ENCODE measurements around the gene SMIM33.

GRCh38 chr5:139431706-139432105 is 39.1 kb upstream of the SMIM33 start:
- TF ChIP-seq DMBX1 (CRISPR knock-in tag; IDR thresholded peaks at IDR 0.05; ENCODE audit: borderline replicate concordance) (no peak), CHD1 (IDR thresholded peaks at IDR 0.05; ENCODE audit: low read length) (no peak), SREBF2 (CRISPR knock-in tag; IDR thresholded peaks at IDR 0.05) (no peak), ATF2 (CRISPR knock-in tag; IDR thresholded peaks at IDR 0.05) (no peak), XRCC5 (IDR thresholded peaks at IDR 0.05; ENCODE audit: low read depth, low read length) (no peak), TARDBP (IDR thresholded peaks at IDR 0.05) (no peak), KLF1 (tag; IDR thresholded peaks at IDR 0.05) (no peak), EZH2 (IDR thresholded peaks at IDR 0.05; ENCODE audit: borderline replicate concordance, low read depth, low read length) (no peak), CTCF (IDR thresholded peaks at IDR 0.05 in 2 of 3, conservative IDR thresholded peaks at IDR 0.05 in 1 of 3; ENCODE audit: insufficient read depth in 2 of 3, low read depth in 1 of 3, low read length in 3 of 3) (no peak)

All from K562 (cell line).